A172 (cell line): Measurements from ENCODE around the gene ZNF526. TPM values are rescaled to one million over a fixed set of nuclear protein-coding genes. Genes with fewer than 3 reads are reported as not detected.

Experiments
- DNase-seq: peaks from one replicate; pipeline ENCODE4 v3.0.0-alpha.2; 2015; ENCODE audit warnings: low spot score
- total RNA-seq: library from RNA; depleted of rRNA; stranded (reverse); fragments of >200 nt; shearing (Covaris generic); gene quantifications from 2 replicates; pipeline ENCODE4 v1.2.3, GENCODE V29; 2014; rRNA removed

ZNF526 gene
- total RNA-seq = 12.6 and 20.6 TPM in 2 replicates

GRCh38 chr19:42219812-42220750 is at the start of gene ZNF526:
ZNF526 (plus strand) TSS chr19:42220312; CDS start chr19:42224404, 4,092 bp downstream.
- peak; percentile 96 for DNase-seq

- DNase-seq = no peak
Observed at GRCh38 chr19:42170715-42171114, 49.4 kb upstream of the ZNF526 start.

- DNase-seq = no peak
Observed at GRCh38 chr19:42172261-42172660, 47.9 kb upstream of the ZNF526 start.

- no peak for DNase-seq
Observed at GRCh38 chr19:42173695-42174094, 46.4 kb upstream of the ZNF526 start.

- no peak for DNase-seq
Observed at GRCh38 chr19:42174188-42174587, 45.9 kb upstream of the ZNF526 start.

- no peak for DNase-seq
Observed at GRCh38 chr19:42174958-42175734, 45.0 kb upstream of the ZNF526 start.

GRCh38 chr19:42175952-42176648 is 44.0 kb upstream of the ZNF526 start:
- no peak for DNase-seq

- DNase-seq = no peak
Observed at GRCh38 chr19:42176649-42176989, 43.5 kb upstream of the ZNF526 start.

- peak; percentile 51 for DNase-seq
Observed at GRCh38 chr19:42176990-42177685, 43.0 kb upstream of the ZNF526 start.

- no peak for DNase-seq
Observed at GRCh38 chr19:42177686-42178019, 42.5 kb upstream of the ZNF526 start.

GRCh38 chr19:42178791-42179674 is 41.1 kb upstream of the ZNF526 start:
- DNase-seq = no peak

GRCh38 chr19:42184401-42184861 is 35.7 kb upstream of the ZNF526 start:
- DNase-seq = peak; percentile 71

- DNase-seq = no peak
Observed at GRCh38 chr19:42185277-42185676, 34.8 kb upstream of the ZNF526 start.

GRCh38 chr19:42188665-42189064 is 31.4 kb upstream of the ZNF526 start:
- no peak for DNase-seq

GRCh38 chr19:42189133-42189532 is 31.0 kb upstream of the ZNF526 start:
- DNase-seq = peak; percentile 20

GRCh38 chr19:42191330-42191729 is 28.8 kb upstream of the ZNF526 start:
- no peak for DNase-seq

- DNase-seq = peak; percentile 84
Observed at GRCh38 chr19:42191855-42192254, 28.3 kb upstream of the ZNF526 start.

- no peak for DNase-seq
Observed at GRCh38 chr19:42193294-42193693, 26.8 kb upstream of the ZNF526 start.

- DNase-seq = no peak
Observed at GRCh38 chr19:42193706-42194105, 26.4 kb upstream of the ZNF526 start.
